HuH-7.5 (cell line): Measurements from ENCODE around the gene PODXL2.
"Not testable (repeated sequence)": the region's sequence is repeated elsewhere in the genome, so short reads cannot be mapped to it uniquely, and the experiment has no call there.

Source experiments
- DNase-seq: peaks from one replicate; pipeline ENCODE4 v3.0.0; 2011; ENCODE audit warnings: low spot score

Gene PODXL2

GRCh38 chr3:127674790-127675189 is 45.8 kb downstream of the PODXL2 start:
- no peak for DNase-seq

GRCh38 chr3:127675651-127676391 is 46.8 kb downstream of the PODXL2 start:
- no peak for DNase-seq

- DNase-seq = no peak
Observed at GRCh38 chr3:127676456-127676855, 47.5 kb downstream of the PODXL2 start.

GRCh38 chr3:127676921-127677351 is 48.0 kb downstream of the PODXL2 start:
- no peak for DNase-seq

GRCh38 chr3:127677541-127678314 is 48.7 kb downstream of the PODXL2 start:
- DNase-seq = no peak

- no peak for DNase-seq
Observed at GRCh38 chr3:127678315-127678599, 49.3 kb downstream of the PODXL2 start.

- DNase-seq = no peak
Observed at GRCh38 chr3:127678611-127679533, 49.9 kb downstream of the PODXL2 start.

- no peak for DNase-seq
Observed at GRCh38 chr3:127679534-127680145, 50.7 kb downstream of the PODXL2 start.

GRCh38 chr3:127680146-127680661 is 51.2 kb downstream of the PODXL2 start:
- DNase-seq = no peak

GRCh38 chr3:127680798-127681221 is 51.8 kb downstream of the PODXL2 start:
- no peak for DNase-seq

GRCh38 chr3:127682175-127682554 is 53.2 kb downstream of the PODXL2 start:
- not testable (repeated sequence) for DNase-seq

- DNase-seq = no peak
Observed at GRCh38 chr3:127682561-127682960, 53.6 kb downstream of the PODXL2 start.

- no peak for DNase-seq
Observed at GRCh38 chr3:127684871-127685707, 56.1 kb downstream of the PODXL2 start.

- no peak for DNase-seq
Observed at GRCh38 chr3:127685708-127686511, 56.9 kb downstream of the PODXL2 start.

- no peak for DNase-seq
Observed at GRCh38 chr3:127686512-127686894, 57.5 kb downstream of the PODXL2 start.

- no peak for DNase-seq
Observed at GRCh38 chr3:127687228-127687737, 58.3 kb downstream of the PODXL2 start.

GRCh38 chr3:127688022-127688415 is 59.0 kb downstream of the PODXL2 start:
- DNase-seq = no peak

- DNase-seq = no peak
Observed at GRCh38 chr3:127688416-127689265, 59.7 kb downstream of the PODXL2 start.
